HG02571 (cell line): ENCODE measurements around the gene MACROD2.

Experiments
- ATAC-seq: cut with Tn5 transposase; IDR thresholded peaks from one replicate; pipeline ENCODE4 v1.9.1; 2021; ENCODE audit warnings: mild to moderate bottlenecking, moderate library complexity; ENCODE audit not compliant: unreplicated experiment

Gene MACROD2

GRCh38 chr20:14726591-14726990 is 731.3 kb downstream of the MACROD2 start:
- no peak for ATAC-seq

- no peak for ATAC-seq
Observed at GRCh38 chr20:14727485-14728150, 732.3 kb downstream of the MACROD2 start.

GRCh38 chr20:14729390-14729789 is 734.1 kb downstream of the MACROD2 start:
- ATAC-seq = no peak

- no peak for ATAC-seq
Observed at GRCh38 chr20:14732343-14732742, 737.0 kb downstream of the MACROD2 start.

GRCh38 chr20:14732996-14733395 is 737.7 kb downstream of the MACROD2 start:
- no peak for ATAC-seq

GRCh38 chr20:14740380-14740779 is 745.1 kb downstream of the MACROD2 start:
- ATAC-seq = no peak

- ATAC-seq = no peak
Observed at GRCh38 chr20:14741616-14742015, 746.3 kb downstream of the MACROD2 start.

- ATAC-seq = no peak
Observed at GRCh38 chr20:14744723-14745122, 749.4 kb downstream of the MACROD2 start.

GRCh38 chr20:14745830-14746229 is 750.5 kb downstream of the MACROD2 start:
- ATAC-seq = no peak

- no peak for ATAC-seq
Observed at GRCh38 chr20:14751191-14751590, 755.9 kb downstream of the MACROD2 start.

GRCh38 chr20:14757728-14758127 is 762.4 kb downstream of the MACROD2 start:
- no peak for ATAC-seq

GRCh38 chr20:14758356-14758755 is 763.0 kb downstream of the MACROD2 start:
- ATAC-seq = no peak

GRCh38 chr20:14759979-14760378 is 764.7 kb downstream of the MACROD2 start:
- ATAC-seq = no peak

- no peak for ATAC-seq
Observed at GRCh38 chr20:14761903-14762302, 766.6 kb downstream of the MACROD2 start.

GRCh38 chr20:14764511-14765369 is 769.4 kb downstream of the MACROD2 start:
- no peak for ATAC-seq

GRCh38 chr20:14765370-14765701 is 770.0 kb downstream of the MACROD2 start:
- ATAC-seq = no peak

- ATAC-seq = no peak
Observed at GRCh38 chr20:14773486-14773885, 778.2 kb downstream of the MACROD2 start.

GRCh38 chr20:14775778-14776177 is 780.5 kb downstream of the MACROD2 start:
- no peak for ATAC-seq

- no peak for ATAC-seq
Observed at GRCh38 chr20:14777591-14777990, 782.3 kb downstream of the MACROD2 start.

- no peak for ATAC-seq
Observed at GRCh38 chr20:14778096-14778495, 782.8 kb downstream of the MACROD2 start.

GRCh38 chr20:14778875-14779274 is 783.6 kb downstream of the MACROD2 start:
- ATAC-seq = no peak

GRCh38 chr20:14780508-14780907 is 785.2 kb downstream of the MACROD2 start:
- no peak for ATAC-seq
